Umbilical cord (tissue), 2 donors: ENCODE data around the gene ADAMTSL1. TPM values are rescaled to one million over a fixed set of nuclear protein-coding genes. Genes with fewer than 3 reads are reported as not detected.

Experiments
- DNase-seq: peaks from one replicate; pipeline ENCODE4 v3.0.0-alpha.2; 2015; ENCODE audit warnings: low spot score
- total RNA-seq: library from RNA; depleted of rRNA; stranded (reverse); fragments of >200 nt; gene quantifications from one replicate; pipeline ENCODE4 v1.2.3, GENCODE V29; 2014; ENCODE audit warnings: low replicate concordance; ENCODE audit not compliant: insufficient read depth

The ADAMTSL1 gene, protein sequence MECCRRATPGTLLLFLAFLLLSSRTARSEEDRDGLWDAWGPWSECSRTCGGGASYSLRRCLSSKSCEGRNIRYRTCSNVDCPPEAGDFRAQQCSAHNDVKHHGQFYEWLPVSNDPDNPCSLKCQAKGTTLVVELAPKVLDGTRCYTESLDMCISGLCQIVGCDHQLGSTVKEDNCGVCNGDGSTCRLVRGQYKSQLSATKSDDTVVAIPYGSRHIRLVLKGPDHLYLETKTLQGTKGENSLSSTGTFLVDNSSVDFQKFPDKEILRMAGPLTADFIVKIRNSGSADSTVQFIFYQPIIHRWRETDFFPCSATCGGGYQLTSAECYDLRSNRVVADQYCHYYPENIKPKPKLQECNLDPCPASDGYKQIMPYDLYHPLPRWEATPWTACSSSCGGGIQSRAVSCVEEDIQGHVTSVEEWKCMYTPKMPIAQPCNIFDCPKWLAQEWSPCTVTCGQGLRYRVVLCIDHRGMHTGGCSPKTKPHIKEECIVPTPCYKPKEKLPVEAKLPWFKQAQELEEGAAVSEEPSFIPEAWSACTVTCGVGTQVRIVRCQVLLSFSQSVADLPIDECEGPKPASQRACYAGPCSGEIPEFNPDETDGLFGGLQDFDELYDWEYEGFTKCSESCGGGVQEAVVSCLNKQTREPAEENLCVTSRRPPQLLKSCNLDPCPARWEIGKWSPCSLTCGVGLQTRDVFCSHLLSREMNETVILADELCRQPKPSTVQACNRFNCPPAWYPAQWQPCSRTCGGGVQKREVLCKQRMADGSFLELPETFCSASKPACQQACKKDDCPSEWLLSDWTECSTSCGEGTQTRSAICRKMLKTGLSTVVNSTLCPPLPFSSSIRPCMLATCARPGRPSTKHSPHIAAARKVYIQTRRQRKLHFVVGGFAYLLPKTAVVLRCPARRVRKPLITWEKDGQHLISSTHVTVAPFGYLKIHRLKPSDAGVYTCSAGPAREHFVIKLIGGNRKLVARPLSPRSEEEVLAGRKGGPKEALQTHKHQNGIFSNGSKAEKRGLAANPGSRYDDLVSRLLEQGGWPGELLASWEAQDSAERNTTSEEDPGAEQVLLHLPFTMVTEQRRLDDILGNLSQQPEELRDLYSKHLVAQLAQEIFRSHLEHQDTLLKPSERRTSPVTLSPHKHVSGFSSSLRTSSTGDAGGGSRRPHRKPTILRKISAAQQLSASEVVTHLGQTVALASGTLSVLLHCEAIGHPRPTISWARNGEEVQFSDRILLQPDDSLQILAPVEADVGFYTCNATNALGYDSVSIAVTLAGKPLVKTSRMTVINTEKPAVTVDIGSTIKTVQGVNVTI (N-terminal part only)
- total RNA-seq, result 26.5 TPM

GRCh38 chr9:18473652-18474279 is at the start of gene ADAMTSL1:
ADAMTSL1 (plus strand) TSS chr9:18474153; CDS start chr9:18474233, 80 bp downstream.
- peak; percentile 89 for DNase-seq

DNA sequence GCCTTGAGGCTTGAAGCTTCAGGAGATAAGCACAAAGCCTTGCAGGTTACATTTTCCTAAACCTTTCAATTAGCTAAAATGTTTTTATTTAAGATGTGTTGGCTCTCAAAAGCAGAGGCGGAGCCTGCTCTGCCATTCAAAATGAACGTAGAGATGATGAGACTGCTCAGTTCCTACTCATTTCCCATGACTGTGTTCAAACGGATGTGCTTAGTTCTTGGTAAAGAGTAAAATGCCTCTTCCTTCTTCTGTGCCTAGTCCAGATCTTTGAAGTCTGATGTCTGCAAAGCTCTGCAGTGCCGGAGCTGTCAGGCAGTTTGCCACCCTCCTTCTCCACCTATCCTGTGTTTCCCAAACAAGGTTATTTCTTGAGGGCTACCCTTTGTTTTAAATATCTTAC is 46.3 kb upstream of the ADAMTSL1 start:
- peak; percentile 80 for DNase-seq

- peak; percentile 70 for DNase-seq
These were observed 45.3 kb upstream of the ADAMTSL1 start for GRCh38 chr9:18428661-18429060.

- DNase-seq, result peak; percentile 68
These were observed 44.9 kb upstream of the ADAMTSL1 start for GRCh38 chr9:18429070-18429469.

GRCh38 chr9:18433620-18434019 is 40.3 kb upstream of the ADAMTSL1 start:
- no peak for DNase-seq

GRCh38 chr9:18437315-18438201 is 36.4 kb upstream of the ADAMTSL1 start:
- peak; percentile 96 for DNase-seq

- DNase-seq, result peak; percentile 84
These were observed 35.5 kb upstream of the ADAMTSL1 start for GRCh38 chr9:18438300-18438925.

DNA sequence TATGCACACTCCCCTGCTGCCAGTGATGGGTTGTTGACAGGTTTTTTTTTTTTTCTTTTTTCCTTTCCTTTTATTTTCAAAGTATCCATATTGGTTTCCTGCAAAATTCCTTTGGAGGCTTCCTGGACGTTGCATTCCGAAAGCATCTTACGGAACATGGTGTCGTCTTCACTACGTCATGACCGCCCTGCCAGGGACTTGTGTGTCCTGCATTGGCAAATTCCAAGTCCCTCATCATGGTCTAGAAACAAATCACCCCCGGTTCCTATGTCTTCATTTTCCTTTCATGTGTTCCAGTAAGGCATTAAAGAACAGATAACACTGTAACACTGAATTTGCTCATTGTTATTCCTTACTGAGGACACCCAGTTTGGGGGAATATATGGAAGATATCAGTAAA is 35.0 kb upstream of the ADAMTSL1 start:
- DNase-seq, result no peak

- DNase-seq, result peak; percentile 61
These were observed 32.7 kb upstream of the ADAMTSL1 start for GRCh38 chr9:18441261-18441660.

DNA sequence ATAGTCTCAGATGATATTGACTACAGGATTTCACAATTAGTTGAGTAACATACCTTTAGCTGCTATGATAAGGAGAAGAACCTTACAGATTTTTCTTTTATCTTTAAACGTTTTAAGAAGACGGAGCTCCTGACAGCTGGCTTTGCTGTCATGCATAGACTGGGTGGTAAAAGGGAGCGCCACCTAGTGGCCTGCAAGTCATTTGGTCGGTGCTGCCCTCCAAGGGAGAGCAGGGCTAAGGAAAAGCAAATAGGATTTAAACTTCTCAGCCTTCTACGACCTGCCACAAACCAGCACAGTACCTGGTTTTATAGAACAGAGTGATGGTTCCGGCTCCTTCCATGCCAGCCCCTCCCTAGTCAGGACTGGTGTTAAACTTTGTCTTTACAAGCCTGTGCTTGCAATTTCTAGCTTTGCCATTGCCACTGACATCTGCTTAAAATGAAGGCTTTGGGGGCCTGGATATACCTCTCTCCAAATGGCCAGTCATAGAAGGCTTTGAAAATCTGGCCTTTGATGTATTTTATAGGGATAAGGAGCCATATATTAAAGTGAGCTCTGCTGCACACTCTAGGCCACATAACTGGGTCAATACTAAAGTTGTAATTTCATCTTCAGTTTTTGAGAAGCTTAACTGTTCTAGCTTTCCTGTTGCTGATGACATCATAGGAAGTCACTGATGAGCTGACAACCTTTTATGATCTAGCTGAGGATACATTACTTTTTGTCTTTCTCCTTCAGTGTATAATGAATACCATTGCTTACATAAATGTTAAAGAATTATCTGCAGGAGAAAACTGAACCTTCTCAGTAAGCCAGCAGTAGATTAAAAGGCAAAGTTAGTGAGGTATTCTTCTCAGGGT is 31.1 kb upstream of the ADAMTSL1 start:
- peak; percentile 86 for DNase-seq

GRCh38 chr9:18447131-18447530 is 26.8 kb upstream of the ADAMTSL1 start:
- DNase-seq, result no peak

DNA sequence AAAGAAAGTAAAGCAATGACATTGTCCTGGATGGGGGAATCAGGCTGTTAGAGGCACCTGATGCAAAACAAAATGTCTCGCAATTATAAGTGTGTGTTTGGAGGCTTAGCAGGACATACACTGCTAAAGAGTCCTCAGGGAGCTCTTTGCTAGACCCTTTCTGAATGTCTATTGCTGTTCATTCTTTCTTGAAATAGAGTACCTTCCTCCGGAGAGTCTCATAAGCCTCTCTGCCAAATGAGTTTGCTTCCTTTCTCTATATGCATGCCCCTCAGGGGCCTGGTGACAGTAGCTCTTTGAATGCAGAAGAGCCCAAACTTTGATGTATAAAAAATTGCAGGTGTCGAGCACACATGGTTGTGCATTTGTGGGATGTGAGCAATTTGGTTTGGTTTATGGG is 26.4 kb upstream of the ADAMTSL1 start:
- DNase-seq, result no peak

GRCh38 chr9:18448101-18448500 is 25.9 kb upstream of the ADAMTSL1 start:
- no peak for DNase-seq

- DNase-seq, result no peak
These were observed 22.5 kb upstream of the ADAMTSL1 start for GRCh38 chr9:18451406-18451805.

DNA sequence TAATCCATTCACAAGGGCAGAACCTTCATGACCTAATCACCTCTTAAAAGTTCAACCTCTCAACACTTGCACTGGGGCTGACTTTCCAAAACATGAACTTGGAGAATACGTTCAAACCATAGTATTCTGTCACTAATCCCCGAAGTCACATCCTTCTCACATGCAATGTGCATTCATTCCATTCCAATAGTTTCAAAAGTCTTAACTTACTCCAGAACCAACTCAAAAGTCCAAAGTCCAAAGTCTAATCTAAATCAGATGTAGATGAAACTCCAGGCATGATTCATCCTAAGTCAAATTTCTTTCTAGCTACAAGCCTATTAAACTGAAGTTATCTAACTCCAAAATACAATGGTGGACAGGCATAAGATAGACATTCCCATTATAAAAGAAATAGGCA is 21.7 kb upstream of the ADAMTSL1 start:
- DNase-seq, result no peak

DNA sequence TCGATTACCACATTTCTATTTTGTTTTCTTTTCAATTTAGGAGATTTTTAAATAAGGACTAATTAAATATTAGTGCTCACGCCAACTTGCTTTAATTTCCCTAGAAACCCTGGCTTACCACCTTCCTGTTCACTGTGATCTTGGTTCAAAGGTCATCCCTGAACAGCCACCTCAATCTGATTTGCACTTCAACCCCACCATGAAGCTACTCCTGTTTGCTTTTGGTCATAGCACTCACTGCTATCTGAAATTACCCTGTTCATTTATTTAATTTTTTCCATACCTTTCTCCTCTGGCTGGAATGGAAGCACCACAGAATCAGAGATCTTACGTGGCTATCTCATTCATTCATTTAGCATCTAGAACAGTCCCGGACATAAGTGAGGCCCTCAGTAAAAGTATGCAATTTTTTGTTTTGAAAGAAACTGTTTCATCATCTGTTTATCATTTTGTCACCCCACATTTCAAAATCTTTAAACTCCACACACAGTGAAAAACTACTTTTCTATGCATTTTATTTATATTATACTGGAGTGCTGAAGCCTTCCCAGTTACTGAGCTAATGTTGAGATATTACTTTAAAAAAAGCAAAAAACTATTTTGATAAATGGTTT is 17.2 kb upstream of the ADAMTSL1 start:
- DNase-seq, result no peak

DNA sequence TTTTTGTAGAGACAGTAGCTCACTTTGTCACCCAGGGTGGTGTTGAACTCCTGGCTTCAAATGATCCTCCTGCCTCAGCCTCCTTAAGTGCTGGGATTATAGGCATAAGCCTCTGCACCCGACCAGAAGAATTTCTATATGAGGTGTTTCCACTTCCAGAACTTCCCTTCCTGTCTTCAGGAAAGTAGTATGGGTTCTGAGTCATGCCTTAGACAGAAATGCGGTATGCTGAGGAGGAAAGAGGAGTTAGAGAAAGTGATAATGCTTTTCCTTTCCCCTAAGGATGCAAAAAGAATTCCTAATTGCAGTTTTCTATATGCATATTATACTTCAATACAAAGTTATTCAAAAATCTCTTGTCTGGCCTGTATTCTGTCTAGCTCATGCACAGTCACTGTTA is 16.4 kb upstream of the ADAMTSL1 start:
- peak; percentile 52 for DNase-seq

DNA sequence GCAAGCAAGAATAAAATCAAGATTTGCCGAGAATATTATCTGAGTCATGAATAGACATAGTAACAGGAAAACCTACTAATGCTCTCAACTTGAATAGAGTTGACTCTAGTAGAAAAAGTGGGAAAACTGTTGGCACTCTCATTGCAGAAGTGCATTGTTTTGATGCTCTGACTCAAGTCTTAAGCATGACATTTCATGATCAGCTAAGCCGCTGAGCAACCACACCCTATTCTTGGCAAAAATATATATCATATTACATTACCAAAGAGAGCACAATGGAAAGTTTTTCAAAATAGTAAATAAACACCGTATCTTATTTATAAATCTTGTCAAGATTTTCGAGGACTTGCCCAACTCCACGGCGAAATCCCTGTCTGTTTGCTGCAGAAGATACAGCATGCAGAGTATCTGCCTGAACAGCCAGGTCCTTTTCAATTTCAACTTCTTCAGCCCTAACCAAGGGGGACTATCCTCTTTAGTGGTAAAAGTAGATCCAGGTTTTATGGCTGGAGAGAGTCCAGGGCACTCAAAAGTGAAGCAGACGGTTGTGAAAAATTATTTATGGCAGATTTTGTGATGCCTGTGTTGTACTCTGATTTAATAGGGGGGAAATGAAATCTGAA is 13.9 kb upstream of the ADAMTSL1 start:
- DNase-seq, result peak; percentile 75
